Astrocyte (in vitro differentiated cells and primary cell): ENCODE data around the gene RYR2. TPM values are rescaled to one million over a fixed set of nuclear protein-coding genes. Genes with fewer than 3 reads are reported as not detected.

Experiments used
- DNase-seq: peaks from one replicate; pipeline ENCODE4 v3.0.0-alpha.2; 2010; ENCODE audit warnings: low read depth
- FAIRE-seq: peaks from 2 replicates; lab custom pipeline; 2011; peaks lifted over from hg19 to GRCh38; lab: Jason Lieb, UNC
- H2AFZ ChIP-seq: 2 replicates; pipeline ENCODE4 v1.6.0; 2012; ENCODE audit warnings: low read depth, low read length, inconsistent platforms
- H3K27ac ChIP-seq: 2 replicates; pipeline ENCODE4 v1.5.1; 2011; ENCODE audit warnings: low read depth, low read length, inconsistent platforms
- H3K27me3 ChIP-seq: 2 replicates; pipeline ENCODE4 v1.6.0; 2011; ENCODE audit warnings: low read length, inconsistent platforms; ENCODE audit not compliant: insufficient read depth
- H3K36me3 ChIP-seq: 2 replicates; pipeline ENCODE4 v1.5.1; 2011; ENCODE audit warnings: low read length, inconsistent platforms; ENCODE audit not compliant: insufficient read depth
- H3K4me1 ChIP-seq: 2 replicates; pipeline ENCODE4 v1.5.1; 2011; ENCODE audit warnings: low read length, inconsistent platforms; ENCODE audit not compliant: insufficient read depth
- H3K4me2 ChIP-seq: 2 replicates; pipeline ENCODE4 v1.6.0; 2012; ENCODE audit warnings: low read length, inconsistent platforms
- H3K4me3 ChIP-seq: 2 replicates; pipeline ENCODE4 v1.5.1; 2011; ENCODE audit warnings: low read depth, mild to moderate bottlenecking, low read length, inconsistent platforms; ENCODE audit not compliant: insufficient read depth
- H3K79me2 ChIP-seq: 2 replicates; pipeline ENCODE4 v1.6.0; 2012; ENCODE audit warnings: mild to moderate bottlenecking, low read length, inconsistent platforms; ENCODE audit not compliant: insufficient read depth
- H3K9ac ChIP-seq: 2 replicates; pipeline ENCODE4 v1.6.0; 2012; ENCODE audit warnings: mild to moderate bottlenecking, low read length, inconsistent platforms
- H3K9me3 ChIP-seq: 2 replicates; pipeline ENCODE4 v1.5.1; 2012; ENCODE audit warnings: low read depth, mild to moderate bottlenecking, low read length, inconsistent platforms; ENCODE audit not compliant: insufficient read depth
- H4K20me1 ChIP-seq: 2 replicates; pipeline ENCODE4 v1.6.0; 2012; ENCODE audit warnings: low read length, inconsistent platforms; ENCODE audit not compliant: insufficient read depth
- H3K27ac Mint-ChIP-seq: one replicate; pipeline ENCODE4 v1.8.0; 2021; ENCODE audit warnings: mild to moderate bottlenecking, mixed read lengths; ENCODE audit not compliant: unreplicated experiment
- H3K27me3 Mint-ChIP-seq: one replicate; pipeline ENCODE4 v1.8.0; 2021; ENCODE audit warnings: low read depth, mixed read lengths; ENCODE audit not compliant: unreplicated experiment
- H3K36me3 Mint-ChIP-seq: one replicate; pipeline ENCODE4 v1.8.0; 2021; ENCODE audit warnings: low read depth, mixed read lengths; ENCODE audit not compliant: unreplicated experiment
- H3K4me1 Mint-ChIP-seq: one replicate; pipeline ENCODE4 v1.8.0; 2021; ENCODE audit warnings: low read depth, mixed read lengths; ENCODE audit not compliant: unreplicated experiment
- H3K4me3 Mint-ChIP-seq: one replicate; pipeline ENCODE4 v1.8.0; 2021; ENCODE audit warnings: mild to moderate bottlenecking, moderate library complexity, mixed read lengths; ENCODE audit not compliant: unreplicated experiment
- H3K9me3 Mint-ChIP-seq: one replicate; pipeline ENCODE4 v1.8.0; 2021; ENCODE audit warnings: mild to moderate bottlenecking, mixed read lengths; ENCODE audit not compliant: unreplicated experiment
- CTCF ChIP-seq: IDR thresholded peaks from 2 replicates; pipeline ENCODE4 v1.5.1; 2011; ENCODE audit warnings: low read depth, mild to moderate bottlenecking, inconsistent platforms, low read length, moderate library complexity; ENCODE audit not compliant: insufficient read depth
- EZH2 ChIP-seq: IDR thresholded peaks from 2 replicates; pipeline ENCODE4 v1.6.1; 2012; ENCODE audit warnings: mild to moderate bottlenecking, low read length, inconsistent platforms; ENCODE audit not compliant: insufficient read depth
- total RNA-seq: library from RNA; stranded (reverse); gene quantifications from 2 replicates; pipeline ENCODE4 v1.2.1, GENCODE V29; 2021

The RYR2 gene
- total RNA-seq, 1 donor from 2014 or later: 0.30 TPM

- no peaks in the 10 kb centered on the region for H3K36me3 Mint-ChIP-seq
- FAIRE-seq (no peak), DNase-seq (no peak)
- no peak overlapping the region for H3K27ac Mint-ChIP-seq
- Histone ChIP-seq H2AFZ (no peak overlapping the region), H3K9me3 (no peaks in the 10 kb centered on the region), H3K27ac (no peak overlapping the region), H3K4me2 (no peak overlapping the region), H4K20me1 (no peaks in the 10 kb centered on the region), H3K79me2 (no peaks in the 10 kb centered on the region), H3K36me3 (no peaks in the 10 kb centered on the region), H3K4me1 (no peaks in the 10 kb centered on the region), H3K27me3 (no peaks in the 10 kb centered on the region), H3K9ac (no peak overlapping the region), H3K4me3 (no peak overlapping the region)
- TF ChIP-seq EZH2 (no peak), CTCF (no peak)
- no peak overlapping the region for H3K4me3 Mint-ChIP-seq
- no peaks in the 10 kb centered on the region for H3K4me1 Mint-ChIP-seq
- H3K9me3 Mint-ChIP-seq: peaks cover 2% of the 10 kb centered on the region
- H3K27me3 Mint-ChIP-seq: no peaks in the 10 kb centered on the region
Measured at GRCh38 chr1:237140986-237141385, 99.0 kb downstream of the RYR2 start.

- Mint-ChIP-seq H3K27me3 (no peaks in the 10 kb centered on the region), H3K4me1 (peaks cover 3% of the 10 kb centered on the region), H3K27ac (no peak overlapping the region), H3K36me3 (no peaks in the 10 kb centered on the region), H3K4me3 (no peak overlapping the region), H3K9me3 (peaks cover 2% of the 10 kb centered on the region)
- DNase-seq (no peak), FAIRE-seq (no peak)
- Histone ChIP-seq H2AFZ (no peak overlapping the region), H3K4me3 (no peak overlapping the region), H4K20me1 (no peaks in the 10 kb centered on the region), H3K9me3 (no peaks in the 10 kb centered on the region), H3K4me2 (no peak overlapping the region), H3K9ac (no peak overlapping the region), H3K79me2 (no peaks in the 10 kb centered on the region), H3K27me3 (no peaks in the 10 kb centered on the region), H3K27ac (no peak overlapping the region), H3K4me1 (no peaks in the 10 kb centered on the region), H3K36me3 (no peaks in the 10 kb centered on the region)
- TF ChIP-seq CTCF (no peak), EZH2 (no peak)
Measured at GRCh38 chr1:237141502-237141901, 99.5 kb downstream of the RYR2 start.

GRCh38 chr1:237145379-237146135 lies 103.6 kb downstream of the RYR2 start:
- Histone ChIP-seq H3K4me1 (no peaks in the 10 kb centered on the region), H3K9me3 (no peaks in the 10 kb centered on the region), H3K27ac (no peak overlapping the region), H3K9ac (no peak overlapping the region), H3K79me2 (no peaks in the 10 kb centered on the region), H3K27me3 (no peaks in the 10 kb centered on the region), H4K20me1 (no peaks in the 10 kb centered on the region), H3K36me3 (no peaks in the 10 kb centered on the region), H2AFZ (no peak overlapping the region), H3K4me3 (no peak overlapping the region), H3K4me2 (no peak overlapping the region)
- peaks cover 3% of the 10 kb centered on the region for H3K4me1 Mint-ChIP-seq
- DNase-seq (no peak), FAIRE-seq (no peak)
- no peaks in the 10 kb centered on the region for H3K36me3 Mint-ChIP-seq
- H3K27ac Mint-ChIP-seq: no peak overlapping the region
- no peak for TF ChIP-seq EZH2
- H3K9me3 Mint-ChIP-seq: no peaks in the 10 kb centered on the region
- no peaks in the 10 kb centered on the region for H3K27me3 Mint-ChIP-seq
- no peak overlapping the region for H3K4me3 Mint-ChIP-seq
